ENCODE results near the gene GNAI2. TPM values are rescaled to one million over a fixed set of nuclear protein-coding genes. Genes with fewer than 3 reads are reported as not detected.
A peak's percentile ranks its signal among the peaks of the same experiment; 100 is the strongest.

GNAI2 gene
- polyA plus RNA-seq, 3 donors: 914 to 1,492 (median 1,165) TPM

GRCh38 chr3:50207359-50208042, 28.5 kb upstream of the GNAI2 start:
- Histone ChIP-seq H3K27ac (ENCODE audit: low read depth in 1 of 2, low read length in 2 of 2) (no peak overlapping the region), H3K9ac (ENCODE audit: insufficient read depth, low read length, poor library complexity, severe bottlenecking) (no peak overlapping the region), H3K36me3 (replicated peaks in 1 of 2; ENCODE audit: control insufficient read depth in 1 of 2, insufficient read depth in 2 of 2, low read length in 2 of 2) (no peaks in the 10 kb centered on the region), H2AFZ (ENCODE audit: insufficient read depth, low read depth, low read length, poor library complexity, severe bottlenecking) (no peak overlapping the region), H4K20me1 (ENCODE audit: insufficient read depth, low read length) (no peaks in the 10 kb centered on the region), H3K4me3 (replicated peaks in 1 of 3; ENCODE audit: low read depth in 2 of 3, low read length in 3 of 3) (no peak overlapping the region), H3K9me3 (replicated peaks in 1 of 2; ENCODE audit: control insufficient read depth in 1 of 2, insufficient read depth in 1 of 2, low read length in 2 of 2) (peaks cover 0 to 25% of the 10 kb centered on the region in 2 donors), H3K79me2 (ENCODE audit: insufficient read depth, low read length) (no peaks in the 10 kb centered on the region), H3K4me1 (ENCODE audit: control insufficient read depth in 1 of 2, insufficient read depth in 2 of 2, low read length in 2 of 2) (peaks cover 4 to 10% of the 10 kb centered on the region in 2 donors), H3K4me2 (replicated peaks; ENCODE audit: extremely low read depth, low read length, poor library complexity, severe bottlenecking) (no peak overlapping the region), H3K27me3 (ENCODE audit: control insufficient read depth in 2 of 2, insufficient read depth in 2 of 2, low read length in 2 of 2) (peaks cover 23 to 50% of the 10 kb centered on the region in 2 donors)
- Mint-ChIP-seq H3K27ac (no peak overlapping the region), H3K27me3 (ENCODE audit: low read depth in 3 of 3) (peaks cover 46 to 61% (median 58%) of the 10 kb centered on the region in 3 donors), H3K9me3 (peaks cover 0 to 6% (median 0%) of the 10 kb centered on the region in 7 donors), H3K4me3 (peak overlapping the region in 1 of 2 donors; percentile 39), H3K36me3 (peaks cover 0 to 2% of the 10 kb centered on the region in 2 donors), H3K4me1 (no peaks in the 10 kb centered on the region)
- TF ChIP-seq, protein P1, sequence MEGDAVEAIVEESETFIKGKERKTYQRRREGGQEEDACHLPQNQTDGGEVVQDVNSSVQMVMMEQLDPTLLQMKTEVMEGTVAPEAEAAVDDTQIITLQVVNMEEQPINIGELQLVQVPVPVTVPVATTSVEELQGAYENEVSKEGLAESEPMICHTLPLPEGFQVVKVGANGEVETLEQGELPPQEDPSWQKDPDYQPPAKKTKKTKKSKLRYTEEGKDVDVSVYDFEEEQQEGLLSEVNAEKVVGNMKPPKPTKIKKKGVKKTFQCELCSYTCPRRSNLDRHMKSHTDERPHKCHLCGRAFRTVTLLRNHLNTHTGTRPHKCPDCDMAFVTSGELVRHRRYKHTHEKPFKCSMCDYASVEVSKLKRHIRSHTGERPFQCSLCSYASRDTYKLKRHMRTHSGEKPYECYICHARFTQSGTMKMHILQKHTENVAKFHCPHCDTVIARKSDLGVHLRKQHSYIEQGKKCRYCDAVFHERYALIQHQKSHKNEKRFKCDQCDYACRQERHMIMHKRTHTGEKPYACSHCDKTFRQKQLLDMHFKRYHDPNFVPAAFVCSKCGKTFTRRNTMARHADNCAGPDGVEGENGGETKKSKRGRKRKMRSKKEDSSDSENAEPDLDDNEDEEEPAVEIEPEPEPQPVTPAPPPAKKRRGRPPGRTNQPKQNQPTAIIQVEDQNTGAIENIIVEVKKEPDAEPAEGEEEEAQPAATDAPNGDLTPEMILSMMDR (IDR thresholded peaks at IDR 0.05): no peak
- WGBS (ENCODE audit: insufficient coverage): 93% methylated on average over 14 of the region's 17 CpGs
- intact Hi-C loops (cut with micrococcal nuclease): no loop called here
- DNase-seq: no peak

- H3K36me3 Mint-ChIP-seq: peaks cover 0 to 2% of the 10 kb centered on the region in 2 donors
- 95% methylated on average over 14 of the region's 14 CpGs for WGBS (ENCODE audit: insufficient coverage)
- H3K9ac ChIP-seq (ENCODE audit: insufficient read depth, low read length, poor library complexity, severe bottlenecking): no peak overlapping the region
Observed at GRCh38 chr3:50208677-50209344, 27.2 kb upstream of the GNAI2 start.

More at GRCh38 chr3:50208677-50209344, 27.2 kb upstream of the GNAI2 start:
- intact Hi-C loops (cut with micrococcal nuclease): no loop called here
- H3K9me3 Mint-ChIP-seq: peaks cover 0 to 6% (median 0%) of the 10 kb centered on the region in 7 donors
- H3K27ac Mint-ChIP-seq: peak overlapping the region in 1 of 7 donors; percentile 30
- Histone ChIP-seq H3K27ac (ENCODE audit: low read depth in 1 of 2, low read length in 2 of 2) (no peak overlapping the region), H3K36me3 (replicated peaks in 1 of 2; ENCODE audit: control insufficient read depth in 1 of 2, insufficient read depth in 2 of 2, low read length in 2 of 2) (no peaks in the 10 kb centered on the region), H3K9me3 (replicated peaks in 1 of 2; ENCODE audit: control insufficient read depth in 1 of 2, insufficient read depth in 1 of 2, low read length in 2 of 2) (peaks cover 0 to 22% of the 10 kb centered on the region in 2 donors), H4K20me1 (ENCODE audit: insufficient read depth, low read length) (no peaks in the 10 kb centered on the region), H3K27me3 (ENCODE audit: control insufficient read depth in 2 of 2, insufficient read depth in 2 of 2, low read length in 2 of 2) (peaks cover 23 to 37% of the 10 kb centered on the region in 2 donors), H2AFZ (ENCODE audit: insufficient read depth, low read depth, low read length, poor library complexity, severe bottlenecking) (no peak overlapping the region), H3K4me3 (replicated peaks in 1 of 3; ENCODE audit: low read depth in 2 of 3, low read length in 3 of 3) (no peak overlapping the region), H3K79me2 (ENCODE audit: insufficient read depth, low read length) (no peaks in the 10 kb centered on the region), H3K4me1 (ENCODE audit: control insufficient read depth in 1 of 2, insufficient read depth in 2 of 2, low read length in 2 of 2) (peaks cover 4 to 10% of the 10 kb centered on the region in 2 donors), H3K4me2 (replicated peaks; ENCODE audit: extremely low read depth, low read length, poor library complexity, severe bottlenecking) (no peak overlapping the region)
- no peak overlapping the region for H3K4me3 Mint-ChIP-seq
- DNase-seq: no peak
- H3K27me3 Mint-ChIP-seq (ENCODE audit: low read depth in 3 of 3): peaks cover 40 to 49% (median 45%) of the 10 kb centered on the region in 3 donors
- TF ChIP-seq, protein P1 (IDR thresholded peaks at IDR 0.05): no peak
- H3K4me1 Mint-ChIP-seq: no peaks in the 10 kb centered on the region
